ENCODE data around the gene FAM20A.
A peak's percentile ranks its signal among the peaks of the same experiment; 100 is the strongest.
"Not testable (repeated sequence)": the region's sequence is repeated elsewhere in the genome, so short reads cannot be mapped to it uniquely, and the experiment has no call there.

Gene FAM20A

DNA sequence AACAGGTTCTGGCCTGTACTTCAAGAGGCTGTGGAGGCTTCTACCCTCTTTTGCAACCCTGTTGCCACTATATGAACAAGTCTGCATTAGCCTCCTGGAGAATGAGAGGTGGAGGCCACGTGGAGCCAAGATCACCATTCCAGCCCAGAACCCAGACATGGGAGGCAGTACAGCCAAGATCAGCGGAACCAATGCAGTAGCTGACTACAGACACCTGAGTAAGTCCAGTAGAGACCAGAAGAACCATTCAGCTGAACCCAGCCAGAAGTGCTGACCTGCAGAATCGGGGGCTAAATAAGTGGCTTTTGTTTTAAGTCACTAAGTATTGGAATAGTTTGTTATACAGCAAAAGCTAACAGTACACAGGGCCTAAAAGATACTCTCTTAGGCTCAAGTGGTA, 12.1 kb downstream of the FAM20A start:
- no peak for DNase-seq (ENCODE audit: low read depth in 2 of 2)

DNA sequence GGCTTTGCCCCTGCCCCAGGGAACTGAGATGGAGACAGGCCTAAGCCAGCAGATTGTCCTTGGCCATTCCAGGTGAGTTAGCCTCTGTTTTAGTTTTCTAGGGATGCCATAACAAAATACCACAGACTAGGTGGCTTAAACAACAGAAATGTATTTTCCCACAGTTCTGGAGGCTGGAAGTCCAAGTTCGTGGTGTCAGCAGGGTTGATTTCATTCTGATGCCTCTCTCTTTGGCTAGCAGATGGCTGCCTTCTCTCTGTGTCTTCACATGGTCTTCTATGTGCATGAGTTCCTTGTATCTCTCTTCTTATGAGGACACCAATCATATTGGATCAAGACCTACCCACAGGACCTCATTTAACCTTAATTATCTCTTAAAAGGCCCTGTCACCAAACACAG, 12.8 kb downstream of the FAM20A start:
- no peak for DNase-seq (ENCODE audit: low read depth in 2 of 2)

DNA sequence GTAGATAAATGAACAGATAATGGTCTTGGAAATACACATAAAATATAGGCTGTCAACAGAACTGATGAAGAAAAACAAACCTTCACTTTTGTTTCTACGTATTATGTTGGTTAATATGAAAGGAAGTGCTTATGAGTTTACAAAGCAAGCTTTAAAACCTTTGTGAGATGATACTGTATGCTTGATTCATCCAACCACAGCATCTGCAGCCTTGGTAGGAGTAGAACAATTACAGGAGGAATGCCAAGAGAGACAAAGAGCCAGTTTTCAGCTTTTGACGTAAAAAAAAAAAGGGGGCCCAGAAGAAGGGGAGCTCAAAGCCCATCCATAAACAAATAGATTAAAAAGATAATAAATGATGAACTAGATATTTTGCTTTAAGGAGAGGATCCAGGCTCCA, 13.3 kb downstream of the FAM20A start:
- no peak for DNase-seq (ENCODE audit: low read depth in 2 of 2)

DNA sequence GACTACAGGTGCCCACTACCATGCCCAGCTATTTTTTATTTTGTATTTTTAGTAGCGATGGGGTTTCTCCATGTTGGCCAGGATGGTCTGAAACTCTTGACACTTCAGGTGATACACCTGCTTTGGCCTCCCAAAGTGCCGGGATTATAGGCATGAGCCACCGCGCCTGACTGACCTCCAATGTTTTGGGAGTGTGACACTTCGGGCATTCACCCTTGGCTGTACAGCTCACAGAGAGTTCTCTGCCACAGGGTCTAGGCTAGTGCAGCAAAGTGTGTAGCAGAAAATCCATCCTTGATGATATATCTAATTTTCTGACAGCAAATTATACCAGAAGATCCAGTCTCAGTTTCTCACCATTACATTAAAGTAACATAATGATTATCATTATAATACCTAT, 14.1 kb downstream of the FAM20A start:
- no peak for DNase-seq (ENCODE audit: low read depth in 2 of 2)

GRCh38 chr17:68585643-68586042, 15.5 kb downstream of the FAM20A start:
- no peak for DNase-seq (ENCODE audit: low read depth in 2 of 2)

GRCh38 chr17:68584581-68585303, 16.4 kb downstream of the FAM20A start:
- no peak for DNase-seq (ENCODE audit: low read depth in 2 of 2)

- DNase-seq (ENCODE audit: low read depth in 2 of 2), result not testable (repeated sequence)
Measured at GRCh38 chr17:68582867-68583266, 18.3 kb downstream of the FAM20A start.

GRCh38 chr17:68581863-68582645, 19.1 kb downstream of the FAM20A start:
- no peak for DNase-seq (ENCODE audit: low read depth in 2 of 2)

GRCh38 chr17:68580236-68580770, 20.9 kb downstream of the FAM20A start:
- DNase-seq (ENCODE audit: low read depth in 2 of 2), result peak; percentile 45 to 52

DNA sequence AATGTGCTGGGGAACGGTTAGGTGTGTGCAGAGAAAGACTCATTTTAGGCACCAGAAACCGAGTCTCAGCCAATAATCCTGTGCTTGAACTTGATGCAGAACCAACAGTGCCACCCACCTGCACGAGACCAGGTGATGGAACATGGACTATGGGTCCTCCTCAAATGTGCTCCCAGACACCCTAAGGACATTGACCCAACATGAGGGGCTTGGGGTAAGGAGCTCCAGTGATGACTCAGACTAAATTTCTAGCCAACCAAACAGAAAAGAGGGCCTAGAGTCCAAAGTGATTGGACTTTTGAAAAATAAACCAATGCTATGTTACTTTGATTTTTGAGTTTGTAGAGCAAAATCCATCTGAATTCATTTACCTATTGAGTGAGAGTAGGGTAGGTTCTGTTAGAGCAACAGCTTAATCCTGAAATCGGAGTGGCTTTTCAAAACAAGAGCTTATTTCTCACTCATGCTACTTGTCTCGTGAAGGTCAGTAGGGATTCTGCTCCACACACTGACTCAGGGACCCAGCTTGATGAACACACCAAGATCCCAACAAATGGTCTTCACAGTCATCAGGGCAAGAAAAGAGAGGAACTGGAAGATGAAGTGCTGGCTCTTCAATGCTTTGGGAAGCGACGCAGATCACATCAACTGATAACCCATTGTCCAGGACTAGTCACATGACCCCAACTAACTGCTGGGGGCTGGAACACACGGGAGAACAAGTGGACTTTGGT, 21.8 kb downstream of the FAM20A start:
- DNase-seq (ENCODE audit: low read depth in 2 of 2), result no peak

DNA sequence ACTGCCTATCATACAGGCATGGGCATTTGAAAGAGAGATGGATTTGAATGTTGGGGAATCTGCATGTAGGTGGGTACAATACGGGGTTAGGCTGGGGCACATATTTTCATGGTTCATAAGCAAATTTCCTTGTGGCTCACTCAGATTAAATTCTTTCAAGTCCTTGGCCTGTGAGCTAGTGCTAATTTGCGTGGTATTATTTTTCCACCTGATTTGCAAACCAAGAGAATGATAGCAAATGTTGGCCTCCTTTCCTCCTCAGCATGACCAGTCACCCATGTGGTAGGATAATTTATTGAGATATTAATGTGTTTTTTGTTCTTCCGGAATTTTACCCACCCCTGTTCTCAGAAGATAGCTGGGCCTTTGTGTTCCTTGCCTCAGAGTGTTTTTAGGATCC, 22.9 kb downstream of the FAM20A start:
- DNase-seq (ENCODE audit: low read depth in 2 of 2), result no peak

DNA sequence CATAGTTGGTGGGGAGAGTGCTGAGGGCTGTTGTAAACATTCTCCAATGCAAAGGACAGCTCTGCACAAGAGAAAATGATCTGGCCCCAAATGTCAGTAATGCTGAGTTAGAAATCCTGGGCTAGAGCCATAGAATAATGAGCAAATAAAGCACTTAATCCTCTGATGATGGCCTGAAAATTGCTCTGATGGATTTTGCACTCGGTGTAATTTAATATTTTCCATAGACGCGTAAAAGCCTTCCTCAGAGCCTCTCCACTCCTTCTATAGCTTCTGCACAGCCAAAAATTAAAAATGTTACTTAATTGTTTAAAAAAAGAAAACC, 23.7 kb downstream of the FAM20A start:
- no peak for DNase-seq (ENCODE audit: low read depth in 2 of 2)

GRCh38 chr17:68576811-68577496, 24.2 kb downstream of the FAM20A start:
- peak; percentile 35 to 36 for DNase-seq (ENCODE audit: low read depth in 2 of 2)

DNA sequence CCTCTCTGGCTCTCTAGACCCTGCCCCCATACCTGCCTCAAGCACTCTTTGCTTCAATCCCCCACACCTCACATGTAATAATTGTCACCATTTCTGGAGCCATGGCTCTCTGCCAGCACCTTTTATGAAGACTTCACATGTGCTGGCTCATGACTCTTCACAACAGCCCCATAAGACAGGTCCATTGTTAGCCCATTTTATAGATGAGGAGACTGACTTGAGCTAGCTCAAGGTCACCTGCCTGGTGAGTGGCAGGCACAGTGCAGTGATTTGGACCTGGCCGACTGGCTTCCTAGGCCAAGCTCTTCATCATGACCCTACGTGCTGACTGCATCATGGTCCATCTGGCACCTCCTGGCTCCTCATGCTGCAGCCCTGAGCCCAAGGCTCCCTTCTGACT, 25.0 kb downstream of the FAM20A start:
- no peak for DNase-seq (ENCODE audit: low read depth in 2 of 2)

- DNase-seq (ENCODE audit: low read depth in 2 of 2), result no peak
Measured at GRCh38 chr17:68573338-68573737, 27.8 kb downstream of the FAM20A start.

DNA sequence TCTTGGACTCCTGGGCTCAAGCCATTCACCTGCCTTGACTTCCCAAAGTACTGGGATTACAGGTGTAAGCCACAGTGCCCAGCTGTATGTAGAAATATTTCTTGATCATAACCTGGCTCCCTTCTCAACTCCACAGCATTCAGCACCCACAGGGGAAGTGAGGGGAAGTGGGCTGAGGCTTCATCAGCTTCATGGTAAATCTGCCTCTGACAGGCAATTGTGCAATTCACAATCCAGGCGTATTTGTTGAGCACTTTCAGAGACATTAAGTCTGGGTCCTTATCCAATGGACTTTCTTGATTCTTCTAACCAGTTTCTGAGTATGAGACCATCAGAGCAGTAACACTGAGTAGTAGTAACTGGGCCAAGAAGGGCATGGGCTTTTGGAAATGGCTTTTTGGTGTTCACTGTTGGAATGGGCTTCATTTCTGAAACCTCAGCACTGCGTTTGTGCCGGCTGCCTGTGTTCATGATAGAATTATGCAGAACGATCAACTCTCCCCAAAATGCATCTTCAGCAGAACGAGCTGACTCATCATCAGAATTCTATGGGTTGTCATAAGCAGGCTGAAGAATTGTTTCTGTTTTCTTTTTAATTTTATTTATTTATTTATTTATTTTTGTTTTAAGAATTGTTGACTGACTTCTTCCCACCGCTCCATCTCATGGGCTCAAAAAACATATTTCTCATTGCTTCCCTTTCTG, 28.9 kb downstream of the FAM20A start:
- no peak for DNase-seq (ENCODE audit: low read depth in 2 of 2)

DNA sequence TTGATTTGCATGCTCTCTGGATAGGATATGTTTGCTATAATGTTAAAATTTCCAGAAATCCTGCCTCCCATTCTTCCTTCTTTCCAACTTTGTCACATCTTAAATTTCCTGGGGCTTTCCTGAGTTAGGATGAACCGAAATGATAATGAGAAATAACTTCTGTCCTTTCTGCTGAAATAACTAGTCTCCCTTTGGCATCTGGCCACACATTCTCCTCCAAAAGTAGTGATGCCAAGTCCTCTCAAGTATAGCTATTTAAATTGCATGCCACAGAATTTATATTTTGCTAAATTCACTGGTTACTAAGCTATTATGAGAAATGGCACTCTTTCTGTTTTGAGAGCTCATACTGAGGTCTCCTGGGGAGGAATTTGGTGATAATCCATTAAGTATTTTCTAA, 30.6 kb downstream of the FAM20A start:
- DNase-seq (ENCODE audit: low read depth in 2 of 2), result no peak

GRCh38 chr17:68569346-68569745, 31.8 kb downstream of the FAM20A start:
- DNase-seq (ENCODE audit: low read depth in 2 of 2), result no peak

GRCh38 chr17:68568581-68568980, 32.6 kb downstream of the FAM20A start:
- DNase-seq (ENCODE audit: low read depth in 2 of 2), result no peak

DNA sequence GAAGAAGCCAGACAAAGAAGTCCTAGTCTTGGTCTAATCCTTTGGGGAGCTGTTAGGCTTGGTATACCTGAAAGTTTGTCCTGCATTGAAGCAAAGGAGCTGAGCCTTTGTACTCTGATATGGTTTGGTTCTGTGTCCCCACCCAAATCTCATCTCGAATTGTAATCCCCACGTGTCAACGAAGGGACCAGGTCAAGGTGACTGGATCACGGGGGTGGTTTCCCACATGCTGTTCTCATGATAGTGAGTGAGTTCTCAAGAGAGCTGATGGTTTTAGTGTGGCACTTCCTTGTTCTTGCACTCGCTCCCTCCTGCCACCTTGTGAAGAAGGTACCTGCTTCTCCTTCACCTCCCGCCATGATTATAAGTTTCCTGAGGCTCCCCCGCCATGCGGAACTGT, 33.6 kb downstream of the FAM20A start:
- no peak for DNase-seq (ENCODE audit: low read depth in 2 of 2)

DNA sequence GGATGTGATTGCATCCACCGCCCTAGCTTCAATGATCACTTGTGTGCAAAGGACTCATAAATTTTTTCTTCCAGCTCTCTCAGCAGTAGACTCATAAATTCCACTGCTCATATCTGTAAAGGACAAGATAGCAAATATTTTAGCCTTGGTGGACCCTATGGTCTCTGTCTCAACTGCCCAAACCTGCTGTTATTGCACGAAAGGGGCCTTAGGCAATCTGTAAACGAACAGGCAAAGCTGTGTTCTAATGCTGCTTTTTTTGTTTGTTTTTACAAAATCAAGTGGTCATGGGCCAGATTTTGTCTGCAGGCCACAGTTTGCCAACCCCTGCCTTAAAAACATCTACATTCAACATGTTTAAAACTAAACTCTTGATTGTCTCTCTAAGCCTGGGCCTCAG, 34.1 kb downstream of the FAM20A start:
- DNase-seq (ENCODE audit: low read depth in 2 of 2), result no peak

DNA sequence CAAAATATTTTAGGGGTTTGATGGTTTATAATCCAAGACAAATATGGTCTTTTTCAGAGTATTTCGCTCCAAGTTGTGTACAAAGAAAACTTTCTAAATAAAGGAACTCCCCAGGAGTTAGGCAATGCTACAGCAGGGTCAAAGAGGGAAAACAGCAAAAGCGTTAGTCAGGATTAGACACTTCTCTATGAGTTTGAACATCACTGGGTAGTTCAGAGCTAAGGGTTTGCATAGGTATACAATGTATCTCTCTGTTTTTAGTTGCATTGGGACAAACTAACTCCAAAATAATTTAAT, 34.8 kb downstream of the FAM20A start:
- no peak for DNase-seq (ENCODE audit: low read depth in 2 of 2)

Measured in fibroblast of skin of left quadriceps (primary cell).